AG09319 (cell line): ENCODE results near the gene CHN1.
A peak's percentile ranks its signal among the peaks of the same experiment; 100 is the strongest.

Experiments used
- DNase-seq: peaks from one replicate; pipeline ENCODE4 v3.0.0-alpha.2; 2010; ENCODE audit warnings: low read depth; ENCODE audit errors: extremely low read depth
- CTCF ChIP-seq: IDR thresholded peaks from 2 replicates; pipeline ENCODE4 v1.5.1; 2011; ENCODE audit warnings: low read depth, mild to moderate bottlenecking, inconsistent platforms, low read length, moderate library complexity

CHN1 gene

GRCh38 chr2:174840436-174840835 lies 164.7 kb downstream of the CHN1 start:
- DNase-seq = no peak
- TF ChIP-seq CTCF = no peak

GRCh38 chr2:174839662-174840061 lies 165.5 kb downstream of the CHN1 start:
- no peak for TF ChIP-seq CTCF
- no peak for DNase-seq

- no peak for DNase-seq
- no peak for TF ChIP-seq CTCF
Measured at GRCh38 chr2:174836995-174837390, 168.2 kb downstream of the CHN1 start.

GRCh38 chr2:174836377-174836994 lies 168.7 kb downstream of the CHN1 start:
- DNase-seq = peak; percentile 72
- TF ChIP-seq CTCF = no peak

GRCh38 chr2:174835797-174836255 lies 169.4 kb downstream of the CHN1 start:
- DNase-seq = peak; percentile 70
- TF ChIP-seq CTCF = no peak

GRCh38 chr2:174833737-174834136 lies 171.4 kb downstream of the CHN1 start:
- DNase-seq = no peak
- TF ChIP-seq CTCF = no peak

GRCh38 chr2:174830561-174830960 lies 174.6 kb downstream of the CHN1 start:
- no peak for TF ChIP-seq CTCF
- no peak for DNase-seq
